Lower leg skin (tissue), 3 donors: ENCODE measurements around the gene UNC13C.

Experiments used
- POLR2A ChIP-seq, 2 donors: fragments of 450-650 bp; IDR thresholded peaks; one replicate each; pipeline ENCODE4 v1.6.1; 2016 to 2017; ENCODE audit warnings: antibody characterized with exemption in 2 of 2, mild to moderate bottlenecking in 1 of 2, moderate library complexity in 1 of 2
- TF ChIP-seq, protein P1 (sequence below), 3 donors: fragments of 450-650 bp; IDR thresholded peaks; one replicate each; pipeline ENCODE4 v1.5.1; 2016; ENCODE audit warnings: antibody characterized with exemption in 3 of 3, mild to moderate bottlenecking in 3 of 3, moderate library complexity in 2 of 3

DNA sequence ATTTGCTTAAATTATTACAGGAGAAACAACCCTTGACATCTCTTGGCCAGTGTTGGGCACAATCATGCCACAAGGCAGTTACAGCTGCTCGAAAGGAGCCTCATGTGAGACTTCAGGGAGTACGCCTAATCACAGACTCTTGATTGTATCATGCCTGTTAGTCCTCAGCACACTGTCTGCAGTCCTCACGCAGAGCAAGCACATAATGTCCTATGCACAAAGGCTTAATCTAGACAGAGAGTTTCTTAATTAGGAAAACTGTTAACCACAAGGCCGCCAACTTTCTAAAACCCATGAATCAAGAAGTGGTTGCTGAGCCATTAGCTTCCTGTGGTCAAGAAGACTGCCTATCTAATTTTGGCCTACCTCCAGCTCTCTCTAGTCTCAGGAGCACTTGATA, 172.0 kb downstream of the UNC13C start:
- TF ChIP-seq POLR2A (IDR thresholded peaks at IDR 0.05) = no peak
- TF ChIP-seq, protein P1, sequence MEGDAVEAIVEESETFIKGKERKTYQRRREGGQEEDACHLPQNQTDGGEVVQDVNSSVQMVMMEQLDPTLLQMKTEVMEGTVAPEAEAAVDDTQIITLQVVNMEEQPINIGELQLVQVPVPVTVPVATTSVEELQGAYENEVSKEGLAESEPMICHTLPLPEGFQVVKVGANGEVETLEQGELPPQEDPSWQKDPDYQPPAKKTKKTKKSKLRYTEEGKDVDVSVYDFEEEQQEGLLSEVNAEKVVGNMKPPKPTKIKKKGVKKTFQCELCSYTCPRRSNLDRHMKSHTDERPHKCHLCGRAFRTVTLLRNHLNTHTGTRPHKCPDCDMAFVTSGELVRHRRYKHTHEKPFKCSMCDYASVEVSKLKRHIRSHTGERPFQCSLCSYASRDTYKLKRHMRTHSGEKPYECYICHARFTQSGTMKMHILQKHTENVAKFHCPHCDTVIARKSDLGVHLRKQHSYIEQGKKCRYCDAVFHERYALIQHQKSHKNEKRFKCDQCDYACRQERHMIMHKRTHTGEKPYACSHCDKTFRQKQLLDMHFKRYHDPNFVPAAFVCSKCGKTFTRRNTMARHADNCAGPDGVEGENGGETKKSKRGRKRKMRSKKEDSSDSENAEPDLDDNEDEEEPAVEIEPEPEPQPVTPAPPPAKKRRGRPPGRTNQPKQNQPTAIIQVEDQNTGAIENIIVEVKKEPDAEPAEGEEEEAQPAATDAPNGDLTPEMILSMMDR (IDR thresholded peaks at IDR 0.05) = no peak
